HAP-1 (cell line): ENCODE data around the gene CTCFL.

Source experiments
- DNase-seq, 2 experiments: peaks; one replicate each; pipeline ENCODE4 v3.0.0-alpha.2; 2016 to 2020; ENCODE audit warnings: low spot score in 2 of 2
- H3K27me3 ChIP-seq: fragments of 250-450 bp; sonication (Bioruptor Pico); 2 replicates; pipeline ENCODE4 v1.5.1; 2020; ENCODE audit warnings: low read depth, mild to moderate bottlenecking, moderate library complexity
- H3K36me3 ChIP-seq: fragments of 250-450 bp; sonication (Bioruptor Pico); replicated peaks from 2 replicates; pipeline ENCODE4 v1.5.1; 2020; ENCODE audit warnings: mild to moderate bottlenecking
- H3K4me1 ChIP-seq: fragments of 250-450 bp; sonication (Bioruptor Pico); 2 replicates; pipeline ENCODE4 v1.5.1; 2020; ENCODE audit warnings: mild to moderate bottlenecking
- H3K4me3 ChIP-seq: fragments of 250-450 bp; sonication (Bioruptor Pico); 2 replicates; pipeline ENCODE4 v1.5.1; 2020; ENCODE audit warnings: mild to moderate bottlenecking, moderate library complexity
- H3K9me3 ChIP-seq: fragments of 250-450 bp; sonication (Bioruptor Pico); 2 replicates; pipeline ENCODE4 v1.5.1; 2020; ENCODE audit warnings: mild to moderate bottlenecking, moderate library complexity
- in situ Hi-C: fragments of 300-500 bp; cut with MboI; formaldehyde crosslinking; loops from 3 replicates; pipeline ENCODE4 v1.14.3; 2020; ENCODE audit warnings: low sequenced_read_pairs, inconsistent platforms, mixed read lengths

CTCFL gene

GRCh38 chr20:57459897-57460296 lies 65.0 kb downstream of the CTCFL start:
- no peak overlapping the region for H3K4me3 ChIP-seq
- no peaks in the 10 kb centered on the region for H3K36me3 ChIP-seq
- H3K27me3 ChIP-seq, result no peaks in the 10 kb centered on the region
- no peaks in the 10 kb centered on the region for H3K4me1 ChIP-seq
- H3K9me3 ChIP-seq, result no peaks in the 10 kb centered on the region
- in situ Hi-C loops, result no loop called here
- no peak for DNase-seq

- no peak for DNase-seq
- in situ Hi-C loops, result no loop called here
These were observed 65.7 kb downstream of the CTCFL start for GRCh38 chr20:57459278-57459677.

GRCh38 chr20:57458400-57459160 lies 66.4 kb downstream of the CTCFL start:
- Histone ChIP-seq H3K36me3 (no peaks in the 10 kb centered on the region), H3K4me3 (no peak overlapping the region), H3K9me3 (no peaks in the 10 kb centered on the region), H3K27me3 (no peaks in the 10 kb centered on the region), H3K4me1 (no peaks in the 10 kb centered on the region)
- in situ Hi-C loops, result no loop called here
- no peak for DNase-seq

More at GRCh38 chr20:57459278-57459677, 65.7 kb downstream of the CTCFL start:
- no peak overlapping the region for H3K4me3 ChIP-seq
- H3K36me3 ChIP-seq, result no peaks in the 10 kb centered on the region
- H3K9me3 ChIP-seq, result no peaks in the 10 kb centered on the region
- H3K4me1 ChIP-seq, result no peaks in the 10 kb centered on the region
- no peaks in the 10 kb centered on the region for H3K27me3 ChIP-seq

GRCh38 chr20:57457243-57458095 lies 67.5 kb downstream of the CTCFL start:
- no peak overlapping the region for H3K4me3 ChIP-seq
- no peaks in the 10 kb centered on the region for H3K9me3 ChIP-seq
- no peak for DNase-seq
- H3K36me3 ChIP-seq, result no peaks in the 10 kb centered on the region
- H3K27me3 ChIP-seq, result no peaks in the 10 kb centered on the region
- in situ Hi-C loops, result no loop called here
- no peaks in the 10 kb centered on the region for H3K4me1 ChIP-seq

GRCh38 chr20:57456116-57456515 lies 68.8 kb downstream of the CTCFL start:
- no peaks in the 10 kb centered on the region; the same call in 1 of the 2 replicates for H3K27me3 ChIP-seq
- no peak overlapping the region for H3K4me3 ChIP-seq
- DNase-seq, result no peak
- H3K9me3 ChIP-seq, result no peaks in the 10 kb centered on the region
- no peaks in the 10 kb centered on the region for H3K36me3 ChIP-seq
- in situ Hi-C loops, result no loop called here
- H3K4me1 ChIP-seq, result no peaks in the 10 kb centered on the region

- Histone ChIP-seq H3K4me1 (no peaks in the 10 kb centered on the region), H3K36me3 (no peaks in the 10 kb centered on the region), H3K4me3 (no peak overlapping the region), H3K9me3 (no peaks in the 10 kb centered on the region), H3K27me3 (no peaks in the 10 kb centered on the region; the same call in 1 of the 2 replicates)
- DNase-seq, result no peak
- in situ Hi-C loops, result no loop called here
These were observed 69.6 kb downstream of the CTCFL start for GRCh38 chr20:57455386-57455785.

- peaks cover 8% of the 10 kb centered on the region for H3K27me3 ChIP-seq
- in situ Hi-C loops, result no loop called here
- no peak for DNase-seq
- no peak overlapping the region for H3K4me3 ChIP-seq
- no peaks in the 10 kb centered on the region for H3K4me1 ChIP-seq
- no peaks in the 10 kb centered on the region for H3K9me3 ChIP-seq
- H3K36me3 ChIP-seq, result no peaks in the 10 kb centered on the region
These were observed 72.9 kb downstream of the CTCFL start for GRCh38 chr20:57451795-57452661.

- Histone ChIP-seq H3K9me3 (no peaks in the 10 kb centered on the region), H3K27me3 (peaks cover 8% of the 10 kb centered on the region), H3K36me3 (no peaks in the 10 kb centered on the region), H3K4me3 (no peak overlapping the region), H3K4me1 (no peaks in the 10 kb centered on the region)
- no peak for DNase-seq
- in situ Hi-C loops, result no loop called here
These were observed 73.5 kb downstream of the CTCFL start for GRCh38 chr20:57451431-57451794.

- H3K36me3 ChIP-seq, result no peaks in the 10 kb centered on the region
- H3K27me3 ChIP-seq, result peaks cover 8% of the 10 kb centered on the region
- in situ Hi-C loops, result no loop called here
- no peaks in the 10 kb centered on the region for H3K4me1 ChIP-seq
- no peak for DNase-seq
- no peak overlapping the region for H3K4me3 ChIP-seq
- no peaks in the 10 kb centered on the region for H3K9me3 ChIP-seq
These were observed 74.0 kb downstream of the CTCFL start for GRCh38 chr20:57450931-57451330.

- no peak for DNase-seq
- H3K27me3 ChIP-seq, result peaks cover 8% of the 10 kb centered on the region
- H3K9me3 ChIP-seq, result no peaks in the 10 kb centered on the region
- H3K36me3 ChIP-seq, result no peaks in the 10 kb centered on the region
- H3K4me1 ChIP-seq, result no peaks in the 10 kb centered on the region
- in situ Hi-C loops, result no loop called here
- no peak overlapping the region for H3K4me3 ChIP-seq
These were observed 74.5 kb downstream of the CTCFL start for GRCh38 chr20:57450419-57450818.

GRCh38 chr20:57449398-57450354 lies 75.3 kb downstream of the CTCFL start:
- H3K9me3 ChIP-seq, result no peaks in the 10 kb centered on the region
- H3K4me1 ChIP-seq, result no peaks in the 10 kb centered on the region
- no peak overlapping the region for H3K4me3 ChIP-seq
- no peaks in the 10 kb centered on the region for H3K36me3 ChIP-seq
- in situ Hi-C loops, result no loop called here
- no peak for DNase-seq
- peaks cover 8% of the 10 kb centered on the region for H3K27me3 ChIP-seq

- no peak for DNase-seq
- H3K9me3 ChIP-seq, result no peaks in the 10 kb centered on the region
- no peaks in the 10 kb centered on the region for H3K36me3 ChIP-seq
- no peaks in the 10 kb centered on the region for H3K4me1 ChIP-seq
- H3K4me3 ChIP-seq, result no peak overlapping the region
- in situ Hi-C loops, result no loop called here
- H3K27me3 ChIP-seq, result peaks cover 8% of the 10 kb centered on the region
These were observed 76.1 kb downstream of the CTCFL start for GRCh38 chr20:57448764-57449354.
